Superior temporal gyrus (tissue), 1 donor: Measurements from ENCODE around the gene DNAI1.

Experiments
- DNase-seq: peaks from one replicate; pipeline ENCODE4 v3.0.0-alpha.2; 2016; ENCODE audit errors: extremely low spot score

DNAI1 gene

DNA sequence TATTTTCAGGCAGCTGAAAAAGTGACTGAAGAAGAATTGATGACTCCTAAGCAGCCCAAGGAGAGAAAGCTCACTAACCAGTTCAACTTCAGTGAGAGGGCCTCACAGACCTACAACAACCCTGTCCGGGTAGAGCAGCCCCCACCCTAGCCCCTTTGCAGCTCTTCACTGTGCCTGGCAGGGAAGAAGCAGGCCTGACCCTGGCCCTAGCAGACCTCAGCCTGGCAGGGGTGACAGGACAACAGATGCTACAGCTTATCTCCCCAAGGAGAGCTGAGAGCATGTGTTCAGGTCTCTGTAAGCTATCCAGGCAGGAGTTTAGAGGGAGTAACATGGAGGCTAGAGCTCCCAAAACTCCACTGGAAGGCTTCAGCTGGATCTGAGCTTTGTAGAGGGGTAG is 31.8 kb downstream of the DNAI1 start:
- DNase-seq, result no peak

DNA sequence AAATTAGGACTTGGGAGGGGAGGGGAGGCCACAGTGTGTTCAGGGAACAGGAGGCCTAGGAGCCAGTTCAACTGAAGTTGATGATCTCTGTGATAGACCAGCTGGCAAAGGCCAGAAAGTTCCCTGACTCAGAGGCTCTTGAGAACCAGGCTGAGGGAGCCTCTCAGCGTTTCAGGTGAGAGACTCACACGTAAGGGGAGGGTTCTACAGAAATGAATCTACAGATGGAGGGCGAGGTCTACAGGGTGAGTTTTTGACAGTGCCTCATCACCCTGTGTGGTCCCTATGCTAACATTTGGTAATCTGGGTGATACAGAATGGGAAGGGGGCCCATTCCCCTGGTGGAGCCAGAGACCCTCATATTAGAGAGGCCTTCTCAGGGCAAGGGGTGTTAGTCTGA is 32.2 kb downstream of the DNAI1 start:
- no peak for DNase-seq

DNA sequence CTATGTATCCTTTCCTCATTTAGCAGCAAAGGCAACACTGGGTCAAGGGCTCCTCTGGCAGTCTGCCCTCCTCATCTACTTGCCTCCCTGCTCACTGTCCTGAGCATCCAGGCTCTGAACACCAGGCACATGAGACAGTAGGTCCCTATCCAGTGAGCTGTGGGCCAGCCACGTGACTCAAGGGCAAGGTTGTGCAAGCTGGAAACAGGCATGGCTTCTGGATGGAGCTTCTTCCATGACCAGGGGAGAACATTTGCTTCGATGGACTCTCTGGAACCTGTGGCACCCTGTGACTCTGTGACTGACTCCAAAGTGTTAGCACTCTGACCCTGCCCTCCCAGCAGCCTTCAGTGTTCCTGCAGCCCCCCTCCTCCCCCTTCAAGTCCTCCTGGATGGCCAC is 33.0 kb downstream of the DNAI1 start:
- DNase-seq, result no peak

DNA sequence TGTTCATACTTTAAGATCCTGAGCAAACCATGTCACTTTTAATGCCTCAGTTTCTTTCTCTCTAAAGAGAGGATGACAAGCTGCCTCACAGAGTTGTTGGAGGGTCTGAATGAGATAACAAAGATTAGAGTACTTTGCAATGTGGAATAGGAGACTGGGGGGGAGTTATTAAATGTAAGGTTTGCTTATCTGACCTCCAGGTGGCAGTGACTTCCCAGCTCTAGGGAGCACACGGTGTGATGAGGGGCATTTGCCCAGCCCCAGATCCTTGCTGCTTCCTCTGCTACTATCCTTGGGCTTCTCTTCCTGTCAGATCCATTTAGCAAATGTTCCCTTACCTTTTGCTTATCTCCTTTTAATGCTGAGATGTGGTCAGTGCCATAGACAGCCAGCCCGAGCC is 33.4 kb downstream of the DNAI1 start:
- DNase-seq, result no peak

DNA sequence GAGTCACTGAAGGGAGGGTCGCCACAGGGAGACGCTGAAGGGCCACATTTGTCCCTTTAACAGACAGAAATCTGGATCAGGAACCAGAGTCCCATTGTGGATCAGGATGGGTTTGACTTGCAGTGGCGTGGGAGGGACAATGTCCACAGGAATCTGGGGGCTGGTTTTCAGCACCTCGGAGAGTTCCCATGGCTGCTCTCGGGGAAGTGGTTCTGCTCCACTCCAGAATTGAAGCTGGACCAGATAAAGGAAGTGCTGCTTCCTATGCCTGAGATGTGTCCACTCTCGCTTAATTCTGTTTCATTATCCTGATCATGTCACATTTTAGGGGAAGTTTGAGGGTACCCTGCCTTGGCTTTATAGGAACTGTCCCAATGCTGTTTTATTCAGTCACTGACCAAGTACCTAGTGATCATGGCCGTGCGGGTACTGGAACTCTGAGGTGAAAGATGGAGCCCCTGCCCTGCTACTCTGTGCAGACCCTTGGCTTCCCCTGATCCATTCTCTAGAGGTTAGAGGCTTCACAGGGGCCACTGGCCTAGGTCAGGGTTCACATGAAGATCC is 35.4 kb downstream of the DNAI1 start:
- DNase-seq, result no peak

DNA sequence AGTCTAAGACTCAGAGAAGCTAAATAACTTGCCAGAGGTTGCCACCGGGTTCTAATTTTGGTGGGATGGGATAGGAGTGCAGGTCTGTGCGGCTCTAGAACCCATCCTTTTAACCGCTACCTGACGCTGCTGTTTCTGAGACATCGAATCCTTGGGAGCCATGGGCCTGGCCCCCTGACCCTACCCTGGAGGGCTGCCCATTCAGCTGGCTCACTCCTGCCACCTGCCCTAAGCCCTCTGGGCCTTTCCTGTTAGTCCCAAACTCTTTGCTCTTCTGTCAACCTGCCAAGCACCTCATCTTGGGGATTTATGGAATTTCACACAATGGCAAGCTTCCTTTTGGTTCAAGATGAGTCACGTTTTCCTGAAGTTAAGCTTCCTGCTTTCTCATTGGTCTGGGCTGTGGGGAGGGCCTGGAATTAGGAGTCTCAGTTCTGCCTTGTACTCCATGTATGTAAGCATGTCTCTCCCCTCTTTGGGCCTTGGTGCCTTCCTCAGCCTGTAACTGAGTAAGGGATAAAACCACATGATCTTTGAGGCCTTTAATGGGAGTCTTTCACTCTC is 37.6 kb downstream of the DNAI1 start:
- no peak for DNase-seq

DNA sequence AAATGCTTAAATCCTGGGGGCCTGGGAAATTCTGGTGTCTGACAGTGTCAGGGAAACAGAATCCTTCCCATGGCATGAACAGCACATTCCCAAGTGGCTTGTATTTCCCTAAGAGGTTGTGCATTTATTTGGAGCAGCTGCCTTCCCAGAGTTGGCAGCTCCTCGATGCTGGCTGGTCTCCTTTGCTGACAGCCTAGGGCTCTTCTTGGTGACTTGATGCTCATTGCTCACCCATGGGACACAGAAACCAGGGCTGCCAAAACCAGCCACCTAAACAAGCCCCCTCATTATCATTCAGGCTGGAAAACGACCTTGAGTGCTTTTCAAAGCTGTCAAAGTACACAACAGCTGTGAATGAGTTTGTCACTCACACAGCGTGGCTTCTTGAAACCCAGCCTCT is 39.9 kb downstream of the DNAI1 start:
- DNase-seq, result peak; percentile 18

DNA sequence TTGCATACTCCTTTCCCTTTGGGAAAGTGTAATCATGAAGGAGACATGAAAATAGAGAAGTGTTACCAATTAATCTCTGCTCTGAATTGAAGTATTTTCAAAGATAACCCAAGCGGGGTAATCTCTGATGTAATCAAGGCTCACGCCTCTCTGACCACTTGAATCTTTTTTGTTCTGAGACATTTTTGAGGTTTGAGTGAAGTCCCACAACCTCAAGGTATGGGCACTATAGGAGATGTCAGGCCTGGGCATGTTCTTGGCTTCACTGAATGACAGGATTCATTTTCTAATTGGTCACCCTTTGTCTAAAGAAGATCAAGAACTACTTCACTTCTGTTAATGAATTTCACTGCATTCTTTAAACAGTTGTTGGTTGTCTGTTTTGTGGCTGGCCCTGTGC is 40.5 kb downstream of the DNAI1 start:
- DNase-seq, result no peak

DNA sequence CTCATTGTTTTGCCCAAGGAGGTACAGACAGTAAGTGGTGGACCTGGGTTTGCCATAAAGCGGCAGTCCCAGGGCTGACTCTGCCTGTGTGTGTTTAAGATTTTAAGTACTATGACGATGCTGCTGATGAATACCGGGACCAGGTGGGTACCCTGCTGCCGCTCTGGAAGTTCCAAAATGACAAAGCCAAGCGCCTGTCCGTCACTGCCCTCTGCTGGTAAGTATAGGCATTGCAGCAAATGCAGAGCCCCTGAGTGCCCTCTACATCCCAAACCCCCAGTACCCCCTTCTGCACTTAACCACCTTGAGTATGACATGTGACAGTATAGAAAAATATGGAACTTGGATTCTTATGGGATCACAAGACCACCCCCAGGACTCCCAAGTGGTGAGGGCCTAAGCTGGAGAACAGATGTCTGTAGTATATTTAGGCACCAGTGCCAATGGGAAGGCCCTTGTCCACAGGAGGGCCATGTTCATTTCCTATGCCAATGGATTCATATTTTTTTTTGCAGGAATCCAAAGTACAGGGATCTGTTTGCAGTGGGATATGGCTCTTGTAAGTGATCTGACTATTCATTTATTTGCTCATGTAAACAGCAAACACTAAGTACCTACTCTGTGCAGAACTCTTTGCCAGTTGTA is 42.1 kb downstream of the DNAI1 start:
- peak; percentile 86 for DNase-seq

DNA sequence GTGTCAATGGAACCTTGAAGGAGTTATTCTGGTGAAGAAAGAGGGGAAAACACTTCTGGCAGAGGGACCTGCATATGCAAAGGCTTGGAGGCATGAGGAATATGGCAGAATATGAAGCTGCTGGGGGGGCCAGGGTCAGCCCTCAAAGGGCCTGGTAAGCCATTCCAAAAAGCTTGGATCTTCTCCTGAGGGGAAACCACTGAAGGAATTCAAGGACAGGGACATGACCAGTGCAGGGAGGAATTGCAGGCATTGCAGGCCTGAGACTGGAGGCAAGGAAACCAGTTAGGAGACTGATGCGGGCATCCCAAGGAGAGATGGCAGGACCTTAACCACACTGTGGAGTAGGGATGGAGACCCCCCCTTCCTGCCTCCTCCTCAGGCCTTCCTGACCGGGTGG is 42.8 kb downstream of the DNAI1 start:
- no peak for DNase-seq

DNA sequence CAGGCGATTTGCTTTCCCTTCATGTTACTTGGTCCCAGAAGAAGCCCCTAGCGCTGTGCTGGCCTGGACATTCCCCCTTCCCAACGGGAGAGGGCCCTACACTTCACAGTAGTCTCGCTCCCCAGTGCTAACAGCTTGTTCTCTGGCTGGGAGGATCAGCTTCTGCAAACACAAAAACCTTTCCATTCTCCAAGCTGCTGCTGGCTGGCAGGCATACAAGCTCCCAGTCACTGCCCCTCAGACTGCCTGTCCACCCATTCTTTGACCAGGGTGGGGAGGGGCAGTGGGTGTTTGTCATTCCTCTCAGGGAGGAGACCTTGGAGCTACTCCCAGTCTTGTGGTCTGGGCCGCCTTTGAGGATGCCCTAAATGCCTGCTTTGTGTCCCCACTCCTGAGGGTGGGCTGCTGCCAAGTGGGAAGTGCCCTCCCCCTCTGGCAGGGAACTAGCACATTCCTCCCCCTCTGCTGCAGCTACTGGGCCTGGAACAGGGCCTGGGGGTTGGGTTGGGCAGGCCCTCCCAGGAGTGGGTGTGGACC is 43.4 kb downstream of the DNAI1 start:
- peak; percentile 99 for DNase-seq

DNA sequence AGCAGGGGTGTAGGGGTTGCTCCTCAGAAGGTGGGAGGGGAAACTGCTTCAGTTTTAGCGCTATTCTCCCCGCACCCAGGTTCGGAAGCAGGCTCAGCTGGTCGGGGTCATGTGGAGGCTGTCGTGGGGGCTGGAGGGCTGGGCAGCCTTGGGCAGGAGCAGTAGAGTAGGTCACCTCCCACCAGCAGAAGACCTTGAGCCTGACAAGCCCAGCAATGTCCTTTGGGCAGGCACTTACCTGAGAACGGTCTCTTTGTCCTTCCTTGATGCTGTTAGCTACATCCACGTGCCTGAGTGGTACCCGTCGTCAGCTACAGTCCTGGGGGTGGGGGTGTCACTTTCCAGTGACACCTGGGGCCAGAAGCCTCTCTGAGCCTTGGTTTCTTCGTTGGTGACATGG is 43.9 kb downstream of the DNAI1 start:
- no peak for DNase-seq

DNA sequence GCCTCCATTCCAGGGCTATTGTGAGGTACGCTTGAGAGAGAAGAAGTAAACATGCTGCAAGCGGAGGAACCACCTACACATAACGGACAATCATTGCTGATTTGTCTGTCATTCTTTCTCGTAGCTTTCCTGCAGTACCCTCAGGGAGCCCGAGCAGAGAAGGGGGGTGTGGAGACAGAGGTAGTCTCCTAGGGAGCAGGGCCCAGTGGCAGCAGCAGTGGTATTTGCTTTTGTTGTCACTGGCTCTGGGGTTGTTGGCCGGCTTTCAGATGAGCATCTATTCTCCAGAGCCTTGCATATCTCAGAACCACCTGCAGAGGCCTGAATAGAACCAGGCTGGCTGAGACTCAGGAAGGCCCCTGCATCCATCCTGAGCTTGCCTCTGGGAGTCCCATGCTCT is 44.3 kb downstream of the DNAI1 start:
- peak; percentile 48 for DNase-seq

DNA sequence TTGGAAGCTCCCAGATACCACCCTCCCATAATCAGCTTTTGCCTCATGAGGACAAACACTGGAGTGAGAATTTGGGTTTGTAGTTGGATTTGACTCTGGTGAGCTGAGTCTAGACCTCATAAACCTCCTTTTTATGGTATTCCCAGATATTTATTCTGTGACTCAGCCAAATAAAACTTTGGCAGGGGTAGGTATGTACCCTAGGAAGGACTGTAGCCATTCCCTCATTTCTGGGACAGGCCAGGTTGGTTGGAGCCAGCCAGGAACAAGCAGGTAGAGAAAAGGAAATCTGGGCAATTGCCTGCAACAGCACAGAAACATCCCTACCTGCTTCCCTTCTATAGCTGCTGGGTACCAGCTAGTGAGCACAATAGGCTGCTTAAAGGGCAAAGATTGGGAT is 44.8 kb downstream of the DNAI1 start:
- DNase-seq, result no peak

DNA sequence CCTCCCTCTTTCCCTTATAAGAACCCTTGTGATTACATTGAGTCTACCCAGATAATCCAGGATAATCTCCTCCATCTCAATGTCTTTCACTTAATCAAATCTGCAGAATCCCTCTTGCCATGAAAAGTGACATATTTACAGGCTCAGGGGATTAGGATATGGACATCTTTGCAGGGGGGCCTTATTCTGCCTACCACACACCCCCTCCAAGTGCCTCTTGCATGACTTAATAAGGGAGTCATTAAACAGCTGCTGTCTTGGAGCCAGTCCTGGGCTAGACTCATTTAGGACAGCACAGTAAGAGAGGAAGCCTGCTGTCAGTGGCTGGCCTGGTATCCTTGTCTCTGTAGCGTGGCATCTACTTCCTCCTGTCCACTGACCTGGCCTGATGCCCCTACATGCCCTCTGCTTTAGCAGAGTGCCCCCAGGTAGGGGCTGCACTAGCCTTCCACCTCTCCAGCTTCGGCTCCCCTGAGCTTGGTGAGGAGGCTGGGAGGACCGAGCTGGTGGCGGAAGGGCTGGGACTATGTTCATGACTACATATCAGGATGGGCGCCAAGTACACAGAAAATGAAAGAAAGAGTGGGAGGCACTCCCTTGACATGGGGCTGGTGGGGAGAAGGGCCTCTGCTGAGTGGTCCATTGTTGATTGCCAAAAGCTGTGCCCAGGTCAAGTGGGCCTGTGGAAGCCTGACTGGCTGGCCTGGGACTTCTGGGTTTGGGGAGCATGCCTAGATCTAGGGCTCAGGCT is 46.9 kb downstream of the DNAI1 start:
- no peak for DNase-seq

DNA sequence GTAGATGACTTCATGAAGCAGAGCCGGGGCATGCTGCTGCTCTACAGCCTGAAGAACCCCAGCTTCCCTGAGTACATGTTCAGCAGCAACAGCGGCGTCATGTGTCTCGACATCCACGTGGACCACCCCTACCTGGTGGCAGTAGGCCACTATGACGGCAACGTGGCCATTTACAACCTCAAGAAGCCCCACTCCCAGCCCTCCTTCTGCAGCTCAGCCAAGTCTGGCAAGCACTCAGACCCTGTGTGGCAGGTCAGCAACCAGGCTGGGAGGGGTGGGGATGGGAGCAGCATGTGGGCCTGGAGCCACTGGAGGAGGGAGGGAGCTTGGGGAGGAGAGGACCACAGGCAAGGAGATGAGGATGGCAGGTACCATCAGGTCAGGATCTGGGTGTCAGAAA is 48.0 kb downstream of the DNAI1 start:
- DNase-seq, result no peak

DNA sequence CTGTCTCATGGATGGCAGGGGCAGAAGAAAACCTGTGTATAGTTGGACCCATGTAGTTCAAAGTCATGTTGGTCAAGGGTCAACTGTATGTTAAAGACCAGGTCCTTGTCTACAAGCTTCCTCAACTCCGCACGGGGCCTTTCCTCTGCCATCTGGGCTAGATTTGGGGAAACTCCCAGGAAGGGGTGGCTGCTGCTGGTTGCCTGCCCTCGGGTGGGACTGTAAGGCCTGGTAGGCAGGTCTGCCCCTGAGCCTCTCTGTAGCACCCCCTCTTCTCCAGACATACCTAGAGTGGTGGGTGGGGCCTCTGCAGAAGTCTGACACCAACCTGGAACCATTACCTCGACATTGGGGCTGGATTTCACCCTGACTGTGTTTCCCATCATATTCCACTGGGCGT is 49.0 kb downstream of the DNAI1 start:
- DNase-seq, result no peak

DNA sequence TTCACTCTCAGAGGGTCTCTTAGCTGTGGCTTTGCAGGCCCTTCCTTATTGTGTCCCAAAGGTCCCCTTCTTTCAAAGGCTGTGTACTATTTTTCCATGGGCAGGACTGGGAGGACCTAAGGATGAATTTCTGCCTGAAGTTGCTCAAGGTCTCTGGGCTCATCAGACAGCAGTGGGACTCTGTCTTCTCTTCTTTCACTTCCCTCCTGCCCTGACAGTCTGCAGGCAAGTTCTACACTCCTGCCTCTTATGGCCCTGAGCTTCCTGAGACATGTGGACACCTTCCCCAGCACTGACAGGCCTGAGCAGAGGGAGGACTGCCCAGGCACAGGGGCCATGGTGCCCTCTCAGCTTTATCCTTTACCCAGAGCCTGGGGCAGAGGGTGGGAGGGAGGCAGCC is 49.4 kb downstream of the DNAI1 start:
- no peak for DNase-seq

DNA sequence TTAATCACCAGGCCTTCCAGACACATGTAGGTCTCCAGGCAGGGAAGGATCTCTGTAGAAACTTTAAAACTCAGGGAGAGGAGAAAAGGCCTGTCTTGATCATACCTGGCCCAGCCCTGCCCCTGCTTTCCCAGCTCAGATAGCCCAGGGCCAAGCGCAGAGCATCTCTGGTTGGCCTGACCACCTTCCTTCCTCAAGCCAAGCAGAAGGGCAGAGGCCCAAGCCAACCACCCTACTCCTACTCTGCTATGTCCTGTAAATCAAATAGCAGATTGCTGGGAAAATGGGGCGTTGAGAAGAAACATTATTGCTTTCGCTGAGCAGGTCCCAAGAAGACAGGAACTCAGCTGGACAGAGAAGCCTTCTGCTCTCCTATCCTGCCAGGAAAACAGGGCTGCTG is 49.9 kb downstream of the DNAI1 start:
- no peak for DNase-seq

DNA sequence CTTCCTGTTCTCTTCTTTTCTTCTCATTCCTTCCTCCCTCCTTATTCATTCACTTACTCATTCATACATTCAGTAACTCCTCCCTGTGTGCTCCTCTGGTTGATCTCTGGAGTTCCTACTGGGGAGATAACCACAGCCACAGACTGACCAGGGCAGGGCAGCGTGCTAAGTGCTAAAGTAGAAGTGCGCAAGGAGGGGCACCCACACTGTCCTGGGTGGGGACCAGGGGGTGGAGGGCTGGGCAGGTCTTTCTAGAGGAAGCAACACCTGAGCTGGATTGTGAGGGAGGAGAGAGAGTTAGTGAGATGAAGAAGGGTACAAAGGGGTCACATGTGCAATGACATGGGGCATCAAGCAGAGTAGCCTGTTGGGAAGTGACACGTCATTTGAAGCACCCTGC is 50.3 kb downstream of the DNAI1 start:
- no peak for DNase-seq

DNA sequence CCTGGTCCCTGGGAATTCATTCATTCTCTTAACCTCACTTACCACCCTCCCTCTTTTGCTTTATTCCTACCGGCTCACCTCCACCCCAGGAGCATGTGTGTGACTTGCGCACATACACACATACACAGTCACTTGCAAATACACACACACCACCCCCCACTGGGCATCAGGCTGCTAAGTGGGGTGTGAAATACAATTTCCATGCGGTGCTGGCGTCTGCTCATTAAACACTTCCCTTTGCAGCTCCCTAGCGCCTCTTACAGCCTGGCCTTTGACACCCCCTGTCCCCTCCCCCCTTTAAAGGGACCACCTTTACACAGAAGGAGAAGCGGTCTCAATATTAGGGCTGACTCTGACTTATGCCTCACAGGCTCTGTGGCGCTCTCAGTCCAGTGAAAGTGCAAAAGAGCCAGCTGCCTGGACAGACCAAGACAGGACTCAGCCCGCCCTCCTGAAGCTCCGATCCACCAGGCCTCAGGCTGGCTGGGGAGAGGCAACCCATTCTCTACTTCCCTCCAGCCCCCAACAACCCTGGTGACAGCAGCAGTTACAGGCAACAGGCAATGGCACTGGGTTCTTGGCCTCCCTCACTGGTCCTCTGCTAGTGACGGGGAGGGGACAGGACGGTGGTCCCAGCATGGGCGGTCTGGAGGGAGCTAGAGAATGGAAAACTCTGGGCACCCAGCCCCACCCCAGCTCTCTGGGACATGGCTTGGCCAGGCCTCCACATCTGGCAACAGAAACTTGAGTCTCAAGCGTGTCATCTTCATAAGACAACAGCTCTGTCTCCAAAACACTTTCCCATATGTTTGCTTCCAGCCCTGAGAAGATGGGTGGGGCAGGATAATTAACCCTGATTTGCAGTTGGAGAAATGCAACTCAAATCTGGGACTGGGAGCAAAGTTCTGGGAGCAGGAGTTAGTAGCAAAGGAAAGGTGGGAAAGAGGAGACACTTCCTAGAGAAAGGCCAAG is 52.2 kb downstream of the DNAI1 start:
- DNase-seq, result no peak
